HG03571 (cell line): Measurements from ENCODE around the gene RFTN1.

Experiments
- ATAC-seq: cut with Tn5 transposase; IDR thresholded peaks from one replicate; pipeline ENCODE4 v1.9.1; 2021; ENCODE audit not compliant: unreplicated experiment

RFTN1 gene

GRCh38 chr3:16290007-16290826 lies 223.3 kb downstream of the RFTN1 start:
- ATAC-seq, result no peak

GRCh38 chr3:16289144-16289889 lies 224.2 kb downstream of the RFTN1 start:
- no peak for ATAC-seq

- ATAC-seq, result no peak
Observed at GRCh38 chr3:16288664-16289063, 224.8 kb downstream of the RFTN1 start.

- ATAC-seq, result no peak
Observed at GRCh38 chr3:16286751-16287543, 226.6 kb downstream of the RFTN1 start.

- ATAC-seq, result peak; percentile 57
Observed at GRCh38 chr3:16286161-16286560, 227.3 kb downstream of the RFTN1 start.

GRCh38 chr3:16284633-16285032 lies 228.9 kb downstream of the RFTN1 start:
- ATAC-seq, result no peak

GRCh38 chr3:16280671-16281070 lies 232.8 kb downstream of the RFTN1 start:
- ATAC-seq, result no peak

- no peak for ATAC-seq
Observed at GRCh38 chr3:16279010-16279801, 234.3 kb downstream of the RFTN1 start.

GRCh38 chr3:16277471-16277870 lies 236.0 kb downstream of the RFTN1 start:
- no peak for ATAC-seq

- no peak for ATAC-seq
Observed at GRCh38 chr3:16273867-16274266, 239.6 kb downstream of the RFTN1 start.

- no peak for ATAC-seq
Observed at GRCh38 chr3:16272588-16272987, 240.9 kb downstream of the RFTN1 start.

GRCh38 chr3:16270855-16271254 lies 242.6 kb downstream of the RFTN1 start:
- no peak for ATAC-seq

GRCh38 chr3:16266714-16267113 lies 246.8 kb downstream of the RFTN1 start:
- ATAC-seq, result no peak
